H1 (cell line): ENCODE data around the gene NECAB3.

Experiments
- CHD2 ChIP-seq: IDR thresholded peaks from 2 replicates; pipeline ENCODE4 v1.6.1; 2012; ENCODE audit warnings: low read length, improper control_type of control experiment
- EZH2 ChIP-seq: fragments of 200-600 bp; sonication (generic); IDR thresholded peaks from 2 replicates; pipeline ENCODE4 v1.7.1; 2012; ENCODE audit warnings: low read depth, mild to moderate bottlenecking, moderate library complexity, low read length, inconsistent platforms; ENCODE audit not compliant: severe bottlenecking
- GTF2F1 ChIP-seq: IDR thresholded peaks from 2 replicates; pipeline ENCODE4 v1.6.1; 2012; ENCODE audit warnings: low read depth, low read length, improper control_type of control experiment, borderline replicate concordance
- POLR2A ChIP-seq, 2 experiments: IDR thresholded peaks; 1 replicate in 1 of 2; 2 replicates in 1 of 2; pipeline ENCODE4 v1.6.1; 2011; ENCODE audit warnings: low read depth in 2 of 2, low read length in 2 of 2, mild to moderate bottlenecking in 2 of 2; ENCODE audit errors: control extremely low read depth in 1 of 2
- POU5F1 ChIP-seq: IDR thresholded peaks from 2 replicates; pipeline ENCODE4 v1.6.1; 2011; ENCODE audit warnings: low read depth, mild to moderate bottlenecking, low read length, moderate library complexity
- TF ChIP-seq, protein P1 (sequence below), 3 experiments: IDR thresholded peaks; 1 replicate in 2 of 3; 2 replicates in 1 of 3; pipeline versions ENCODE4 v1.5.1 to v1.6.1; 2011; ENCODE audit warnings: low read length in 3 of 3, mild to moderate bottlenecking in 3 of 3, inconsistent platforms in 2 of 3, low read depth in 1 of 3, moderate library complexity in 1 of 3; ENCODE audit not compliant: insufficient read depth in 1 of 3; ENCODE audit errors: control extremely low read depth in 1 of 3

DNA sequence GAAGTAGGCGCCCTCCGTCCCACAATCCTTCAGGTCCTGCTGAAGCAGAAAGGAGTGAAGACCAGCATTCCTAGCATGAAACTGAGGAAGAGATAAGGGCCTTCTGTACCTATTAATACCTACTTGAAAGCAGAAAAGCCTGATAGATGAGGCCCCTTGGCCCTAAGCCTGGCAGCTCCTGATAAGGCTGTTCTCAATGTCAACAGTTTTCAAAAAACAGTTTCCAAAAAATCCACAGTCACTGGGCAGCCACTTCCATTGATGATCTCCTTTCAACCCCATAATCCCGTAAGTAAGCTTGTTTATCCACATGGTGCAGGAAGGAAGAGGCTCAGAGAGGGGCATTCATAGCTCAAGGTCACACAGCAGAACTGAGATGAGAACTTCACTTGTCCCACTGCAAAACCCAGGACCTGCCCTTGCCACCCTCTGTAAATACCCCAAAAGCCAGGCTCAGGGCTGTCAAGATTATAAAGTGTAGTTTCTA lies 14.8 kb upstream of the NECAB3 start:
- TF ChIP-seq GTF2F1 (no peak), POU5F1 (no peak), POLR2A (IDR thresholded peaks at IDR 0.05; ENCODE audit: control extremely low read depth in 1 of 2, low read depth in 2 of 2, low read length in 2 of 2) (no peak), EZH2 (no peak), CHD2 (no peak)
- TF ChIP-seq, protein P1, sequence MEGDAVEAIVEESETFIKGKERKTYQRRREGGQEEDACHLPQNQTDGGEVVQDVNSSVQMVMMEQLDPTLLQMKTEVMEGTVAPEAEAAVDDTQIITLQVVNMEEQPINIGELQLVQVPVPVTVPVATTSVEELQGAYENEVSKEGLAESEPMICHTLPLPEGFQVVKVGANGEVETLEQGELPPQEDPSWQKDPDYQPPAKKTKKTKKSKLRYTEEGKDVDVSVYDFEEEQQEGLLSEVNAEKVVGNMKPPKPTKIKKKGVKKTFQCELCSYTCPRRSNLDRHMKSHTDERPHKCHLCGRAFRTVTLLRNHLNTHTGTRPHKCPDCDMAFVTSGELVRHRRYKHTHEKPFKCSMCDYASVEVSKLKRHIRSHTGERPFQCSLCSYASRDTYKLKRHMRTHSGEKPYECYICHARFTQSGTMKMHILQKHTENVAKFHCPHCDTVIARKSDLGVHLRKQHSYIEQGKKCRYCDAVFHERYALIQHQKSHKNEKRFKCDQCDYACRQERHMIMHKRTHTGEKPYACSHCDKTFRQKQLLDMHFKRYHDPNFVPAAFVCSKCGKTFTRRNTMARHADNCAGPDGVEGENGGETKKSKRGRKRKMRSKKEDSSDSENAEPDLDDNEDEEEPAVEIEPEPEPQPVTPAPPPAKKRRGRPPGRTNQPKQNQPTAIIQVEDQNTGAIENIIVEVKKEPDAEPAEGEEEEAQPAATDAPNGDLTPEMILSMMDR (IDR thresholded peaks at IDR 0.05; ENCODE audit: control extremely low read depth in 1 of 3, insufficient read depth in 1 of 3, low read depth in 1 of 3, low read length in 3 of 3) = no peak
